Measurements from ENCODE around the gene KIAA1671. TPM values are rescaled to one million over a fixed set of nuclear protein-coding genes. Genes with fewer than 3 reads are reported as not detected.

The KIAA1671 gene
- total RNA-seq, 1 donor from 2014 or later: 8.3 TPM

GRCh38 chr22:25067851-25068421 lies 115.4 kb downstream of the KIAA1671 start:
- no peak overlapping the region for H3K4me3 Mint-ChIP-seq (ENCODE audit: unreplicated experiment)

GRCh38 chr22:25068707-25069106 lies 116.2 kb downstream of the KIAA1671 start:
- H3K27me3 Mint-ChIP-seq (ENCODE audit: unreplicated experiment): peaks cover 10% of the 10 kb centered on the region
- no peak for DNase-seq (ENCODE audit: extremely low spot score, unreplicated experiment)

More at GRCh38 chr22:25067851-25068421, 115.4 kb downstream of the KIAA1671 start:
- no peaks in the 10 kb centered on the region for H3K36me3 Mint-ChIP-seq (ENCODE audit: unreplicated experiment)
- H3K9me3 Mint-ChIP-seq (ENCODE audit: unreplicated experiment): no peaks in the 10 kb centered on the region
- H3K27ac Mint-ChIP-seq (ENCODE audit: unreplicated experiment): no peak overlapping the region
- TF ChIP-seq CTCF (IDR thresholded peaks at IDR 0.05): no peak
- peaks cover 9% of the 10 kb centered on the region for H3K27me3 Mint-ChIP-seq (ENCODE audit: unreplicated experiment)
- H3K4me1 Mint-ChIP-seq (ENCODE audit: unreplicated experiment): peaks cover 16% of the 10 kb centered on the region
- DNase-seq (ENCODE audit: extremely low spot score, unreplicated experiment): no peak

GRCh38 chr22:25069426-25069757 lies 116.9 kb downstream of the KIAA1671 start:
- peaks cover 10% of the 10 kb centered on the region for H3K27me3 Mint-ChIP-seq (ENCODE audit: unreplicated experiment)
- no peak for DNase-seq (ENCODE audit: extremely low spot score, unreplicated experiment)
- H3K27ac Mint-ChIP-seq (ENCODE audit: unreplicated experiment): no peak overlapping the region
- no peaks in the 10 kb centered on the region for H3K9me3 Mint-ChIP-seq (ENCODE audit: unreplicated experiment)
- H3K36me3 Mint-ChIP-seq (ENCODE audit: unreplicated experiment): no peaks in the 10 kb centered on the region
- H3K4me3 Mint-ChIP-seq (ENCODE audit: unreplicated experiment): no peak overlapping the region
- TF ChIP-seq CTCF (IDR thresholded peaks at IDR 0.05): no peak
- peaks cover 16% of the 10 kb centered on the region for H3K4me1 Mint-ChIP-seq (ENCODE audit: unreplicated experiment)

More at GRCh38 chr22:25068707-25069106, 116.2 kb downstream of the KIAA1671 start:
- Mint-ChIP-seq H3K9me3 (ENCODE audit: unreplicated experiment) (no peaks in the 10 kb centered on the region), H3K4me3 (ENCODE audit: unreplicated experiment) (no peak overlapping the region), H3K36me3 (ENCODE audit: unreplicated experiment) (no peaks in the 10 kb centered on the region), H3K27ac (ENCODE audit: unreplicated experiment) (no peak overlapping the region), H3K4me1 (ENCODE audit: unreplicated experiment) (peaks cover 16% of the 10 kb centered on the region)
- no peak for TF ChIP-seq CTCF (IDR thresholded peaks at IDR 0.05)

- no peak for TF ChIP-seq CTCF (IDR thresholded peaks at IDR 0.05)
- Mint-ChIP-seq H3K4me1 (ENCODE audit: unreplicated experiment) (peaks cover 16% of the 10 kb centered on the region), H3K27me3 (ENCODE audit: unreplicated experiment) (peaks cover 10% of the 10 kb centered on the region), H3K9me3 (ENCODE audit: unreplicated experiment) (no peaks in the 10 kb centered on the region), H3K27ac (ENCODE audit: unreplicated experiment) (peak overlapping the region; percentile 3), H3K36me3 (ENCODE audit: unreplicated experiment) (no peaks in the 10 kb centered on the region), H3K4me3 (ENCODE audit: unreplicated experiment) (no peak overlapping the region)
- no peak for DNase-seq (ENCODE audit: extremely low spot score, unreplicated experiment)
Measured at GRCh38 chr22:25069758-25070481, 117.4 kb downstream of the KIAA1671 start.

- DNase-seq (ENCODE audit: extremely low spot score, unreplicated experiment): no peak
Measured at GRCh38 chr22:25070956-25071355, 118.4 kb downstream of the KIAA1671 start.

More at GRCh38 chr22:25070956-25071355, 118.4 kb downstream of the KIAA1671 start:
- peaks cover 10% of the 10 kb centered on the region for H3K27me3 Mint-ChIP-seq (ENCODE audit: unreplicated experiment)
- H3K27ac Mint-ChIP-seq (ENCODE audit: unreplicated experiment): peak overlapping the region; percentile 65
- no peak for TF ChIP-seq CTCF (IDR thresholded peaks at IDR 0.05)
- no peaks in the 10 kb centered on the region for H3K36me3 Mint-ChIP-seq (ENCODE audit: unreplicated experiment)
- peaks cover 16% of the 10 kb centered on the region for H3K4me1 Mint-ChIP-seq (ENCODE audit: unreplicated experiment)
- H3K9me3 Mint-ChIP-seq (ENCODE audit: unreplicated experiment): no peaks in the 10 kb centered on the region
- H3K4me3 Mint-ChIP-seq (ENCODE audit: unreplicated experiment): no peak overlapping the region
